ENCODE results near the gene ENO2.
A peak's percentile ranks its signal among the peaks of the same experiment; 100 is the strongest.
"Not testable (repeated sequence)": the region's sequence is repeated elsewhere in the genome, so short reads cannot be mapped to it uniquely, and the experiment has no call there.

The ENO2 gene

GRCh38 chr12:6914246-6914946, at the start of gene ENO2:
Gene ENO2, plus strand, starts transcription at chr12:6914580. Its CDS starts 1,253 bp downstream, at chr12:6915833.
- peak within 1 kb of the TSS; percentile 69 for H3K4me3 ChIP-seq (ENCODE audit: low read depth, low read length)
- no peak for TF ChIP-seq CTCF (conservative IDR thresholded peaks at IDR 0.05; ENCODE audit: low read depth, low read length)
- peak; percentile 55 for DNase-seq (ENCODE audit: low read depth)

- H3K4me3 ChIP-seq (ENCODE audit: low read depth, low read length); DNase-seq (ENCODE audit: low read depth): not testable (repeated sequence)
These were observed 49.1 kb upstream of the ENO2 start for GRCh38 chr12:6865307-6865706.

- H3K4me3 ChIP-seq (ENCODE audit: low read depth, low read length): peak overlapping the region; percentile 91
- peak; percentile 4 for DNase-seq (ENCODE audit: low read depth)
- no peak for TF ChIP-seq CTCF (conservative IDR thresholded peaks at IDR 0.05; ENCODE audit: low read depth, low read length)
These were observed 48.0 kb upstream of the ENO2 start for GRCh38 chr12:6866163-6866919.

GRCh38 chr12:6866920-6867412, 47.4 kb upstream of the ENO2 start:
- DNase-seq (ENCODE audit: low read depth): no peak
- H3K4me3 ChIP-seq (ENCODE audit: low read depth, low read length): peak overlapping the region; percentile 91
- TF ChIP-seq CTCF (conservative IDR thresholded peaks at IDR 0.05; ENCODE audit: low read depth, low read length): no peak

GRCh38 chr12:6867413-6868210, 46.8 kb upstream of the ENO2 start, which contains the start of gene TPI1:
Gene TPI1, plus strand, starts transcription at chr12:6867531. Its CDS starts 36 bp downstream, at chr12:6867567.
- peak; percentile 84 for DNase-seq (ENCODE audit: low read depth)
- TF ChIP-seq CTCF (conservative IDR thresholded peaks at IDR 0.05; ENCODE audit: low read depth, low read length): no peak
- peak within 1 kb of the TSS; percentile 91 for H3K4me3 ChIP-seq (ENCODE audit: low read depth, low read length)

GRCh38 chr12:6868211-6869048, 46.0 kb upstream of the ENO2 start:
- peak; percentile 38 for DNase-seq (ENCODE audit: low read depth)
- peak overlapping the region; percentile 91 for H3K4me3 ChIP-seq (ENCODE audit: low read depth, low read length)
- peak; percentile 47 for TF ChIP-seq CTCF (conservative IDR thresholded peaks at IDR 0.05; ENCODE audit: low read depth, low read length)

All from choroid plexus epithelial cell (primary cell).